HepG2 (cell line): ENCODE measurements around the gene PTGES3. TPM values are rescaled to one million over a fixed set of nuclear protein-coding genes. Genes with fewer than 3 reads are reported as not detected.

Experiments
- ARNT2 ChIP-seq: sonication (generic); formaldehyde crosslinking; IDR thresholded peaks from 2 replicates; pipeline ENCODE4 v1.8.0; 2022; ENCODE audit warnings: mild to moderate bottlenecking, low read depth, missing genetic modification reagents, moderate library complexity
- BCL6 ChIP-seq: IDR thresholded peaks from 2 replicates; pipeline ENCODE4 v1.6.1; 2016; ENCODE audit warnings: missing genetic modification reagents, missing compliant biosample characterization
- DR1 ChIP-seq: sonication (generic); formaldehyde crosslinking; IDR thresholded peaks from 2 replicates; pipeline ENCODE4 v1.8.0; 2021; ENCODE audit warnings: mild to moderate bottlenecking, missing genetic modification reagents, inconsistent platforms
- E2F2 ChIP-seq: sonication (generic); formaldehyde crosslinking; IDR thresholded peaks from 2 replicates; pipeline ENCODE4 v1.4.0; 2020; ENCODE audit warnings: missing genetic modification reagents, borderline replicate concordance
- HNRNPK ChIP-seq: fragments of 200-400 bp; formaldehyde crosslinking; IDR thresholded peaks from 2 replicates; pipeline ENCODE4 v1.6.1; 2018; ENCODE audit warnings: low read length, low read depth, moderate library complexity, mild to moderate bottlenecking; ENCODE audit not compliant: poor library complexity, severe bottlenecking
- MAF1 ChIP-seq: sonication (generic); formaldehyde crosslinking; IDR thresholded peaks from 2 replicates; pipeline ENCODE4 v1.5.0; 2020; ENCODE audit warnings: missing genetic modification reagents, borderline replicate concordance
- MAFG ChIP-seq: sonication (generic); formaldehyde crosslinking; IDR thresholded peaks from 2 replicates; pipeline ENCODE4 v1.5.1; 2020; ENCODE audit warnings: mild to moderate bottlenecking, missing genetic modification reagents
- MTERF4 ChIP-seq: sonication (generic); formaldehyde crosslinking; IDR thresholded peaks from 2 replicates; pipeline ENCODE4 v1.8.0; 2023; ENCODE audit warnings: mild to moderate bottlenecking, missing genetic modification reagents
- PAF1 ChIP-seq: IDR thresholded peaks from 2 replicates; pipeline ENCODE4 v1.6.1; 2016; ENCODE audit warnings: missing genetic modification reagents, missing compliant biosample characterization
- POLR2AphosphoS5 ChIP-seq: IDR thresholded peaks from 2 replicates; pipeline ENCODE4 v1.6.1; 2012; ENCODE audit warnings: low read depth, low read length
- PTBP1 ChIP-seq: fragments of 200-400 bp; formaldehyde crosslinking; IDR thresholded peaks from 2 replicates; pipeline ENCODE4 v1.6.1; 2018; ENCODE audit warnings: low read length, low read depth; ENCODE audit not compliant: poor library complexity, severe bottlenecking
- RARG ChIP-seq: sonication (generic); formaldehyde crosslinking; IDR thresholded peaks from 2 replicates; pipeline ENCODE4 v1.4.0; 2020; ENCODE audit warnings: low read depth, mild to moderate bottlenecking, missing genetic modification reagents
- RBM39 ChIP-seq: fragments of 200-400 bp; formaldehyde crosslinking; IDR thresholded peaks from one replicate; pipeline ENCODE4 v1.6.1; 2018; ENCODE audit warnings: antibody characterized with exemption, mild to moderate bottlenecking, low read depth, low read length; ENCODE audit not compliant: poor library complexity, severe bottlenecking
- REPIN1 ChIP-seq: sonication (generic); formaldehyde crosslinking; IDR thresholded peaks from 2 replicates; pipeline ENCODE4 v1.8.0; 2022; ENCODE audit warnings: missing genetic modification reagents, low read depth, mild to moderate bottlenecking, borderline replicate concordance
- TBP ChIP-seq: sonication (generic); formaldehyde crosslinking; IDR thresholded peaks from 2 replicates; pipeline ENCODE4 v1.5.0; 2020; ENCODE audit warnings: missing genetic modification reagents
- TEAD2 ChIP-seq: sonication (generic); formaldehyde crosslinking; IDR thresholded peaks from 2 replicates; pipeline ENCODE4 v1.9.0; 2021; ENCODE audit warnings: missing genetic modification reagents
- TFE3 ChIP-seq: IDR thresholded peaks from 2 replicates; pipeline ENCODE4 v1.6.1; 2016
- ZBTB8A ChIP-seq: sonication (generic); formaldehyde crosslinking; IDR thresholded peaks from 2 replicates; pipeline ENCODE4 v1.4.0; 2020; ENCODE audit warnings: mild to moderate bottlenecking, low read depth, missing genetic modification reagents, borderline replicate concordance
- ZFP36L2 ChIP-seq: sonication (generic); formaldehyde crosslinking; IDR thresholded peaks from 2 replicates; pipeline ENCODE4 v1.4.0; 2020; ENCODE audit warnings: missing genetic modification reagents
- ZNF30 ChIP-seq: sonication (generic); formaldehyde crosslinking; IDR thresholded peaks from 2 replicates; pipeline ENCODE4 v1.5.0; 2020; ENCODE audit warnings: mild to moderate bottlenecking, missing genetic modification reagents
- ZNF446 ChIP-seq: sonication (generic); formaldehyde crosslinking; IDR thresholded peaks from 2 replicates; pipeline ENCODE4 v1.5.0; 2020; ENCODE audit warnings: mild to moderate bottlenecking, missing genetic modification reagents
- ZNF562 ChIP-seq: sonication (generic); formaldehyde crosslinking; IDR thresholded peaks from 2 replicates; pipeline ENCODE4 v1.8.0; 2022; ENCODE audit warnings: missing genetic modification reagents, borderline replicate concordance
- ZNF770 ChIP-seq: sonication (generic); formaldehyde crosslinking; IDR thresholded peaks from 2 replicates; pipeline ENCODE4 v1.5.0; 2020; ENCODE audit warnings: mild to moderate bottlenecking, missing genetic modification reagents
- ZNF788 ChIP-seq: sonication (generic); formaldehyde crosslinking; IDR thresholded peaks from 2 replicates; pipeline ENCODE4 v1.5.0; 2020; ENCODE audit warnings: mild to moderate bottlenecking, missing genetic modification reagents, borderline replicate concordance
- ZSCAN31 ChIP-seq: sonication (generic); formaldehyde crosslinking; IDR thresholded peaks from 2 replicates; pipeline ENCODE4 v1.5.0; 2020; ENCODE audit warnings: low read depth, mild to moderate bottlenecking, missing genetic modification reagents
- polyA plus RNA-seq, 8 experiments: library from polyadenylated mRNA; depleted of rRNA in 3 of 8; stranded (reverse) in 7 of 8; unstranded in 1 of 8; fragments of >200 nt; fragmentation: Illumina TruSeq in 4 of 8; extraction: Trizol in 4 of 8; gene quantifications; 2 replicates each; pipeline versions ENCODE4 v1.2.1 to v1.2.3, GENCODE V29; 2011 to 2016; ENCODE audit warnings: low read depth in 4 of 8, missing spikeins in 1 of 8, mixed read lengths in 1 of 8; ENCODE audit not compliant: insufficient read depth in 1 of 8
- total RNA-seq, 5 experiments: library from RNA; depleted of rRNA; stranded (reverse); fragments of >200 nt; fragmentation: Illumina TruSeq; extraction: Trizol; gene quantifications; 2 replicates each; pipeline ENCODE4 v1.2.3, GENCODE V29; 2016; ENCODE audit warnings: low read depth in 1 of 5

PTGES3 gene
- total and polyA plus RNA-seq, 2 of the 13 experiments (the other 11 are each of a cell fraction or from before 2014, with no cell fraction given): 54.4 to 159 TPM

- TF ChIP-seq TFE3 (peak; percentile 87), ARNT2 (CRISPR knock-in tag) (peak; percentile 97), ZNF562 (peak; percentile 46; the same call in 1 of the 2 replicates), TBP (CRISPR knock-in tag) (no peak), MTERF4 (CRISPR knock-in tag) (no peak; the same call in 1 of the 2 replicates), MAFG (CRISPR knock-in tag) (peak; percentile 80), ZBTB8A (no peak), ZFP36L2 (CRISPR knock-in tag) (no peak; the same call in 1 of the 2 replicates), BCL6 (peak; percentile 85), POLR2AphosphoS5 (peak; percentile 83), MAF1 (CRISPR knock-in tag) (no peak; the same call in 1 of the 2 replicates), ZNF30 (CRISPR knock-in tag) (no peak), PTBP1 (no peak), ZSCAN31 (CRISPR knock-in tag) (peak; percentile 95; the same call in 1 of the 2 replicates), PAF1 (CRISPR knock-in tag) (no peak), ZNF788 (CRISPR knock-in tag) (peak; percentile 77; the same call in 1 of the 2 replicates), ZNF446 (CRISPR knock-in tag) (peak; percentile 84; the same call in 1 of the 2 replicates), TEAD2 (CRISPR knock-in tag) (no peak; the same call in 1 of the 2 replicates), E2F2 (CRISPR knock-in tag) (peak; percentile 69; the same call in 1 of the 2 replicates), DR1 (CRISPR knock-in tag) (peak; percentile 61), REPIN1 (CRISPR knock-in tag) (peak; percentile 78), HNRNPK (peak; percentile 93), RARG (CRISPR knock-in tag) (no peak), RBM39 (peak; percentile 92), ZNF770 (CRISPR knock-in tag) (peak; percentile 62)
These were observed at the start of gene PTGES3 (continued) for GRCh38 chr12:56688129-56688845.
